8988T (cell line): ENCODE measurements around the gene LRRTM4.
"Not testable (repeated sequence)": the region's sequence is repeated elsewhere in the genome, so short reads cannot be mapped to it uniquely, and the experiment has no call there.

ENCODE experiments used
- DNase-seq: peaks from one replicate; pipeline ENCODE4 v3.0.0; 2011

Gene LRRTM4

DNA sequence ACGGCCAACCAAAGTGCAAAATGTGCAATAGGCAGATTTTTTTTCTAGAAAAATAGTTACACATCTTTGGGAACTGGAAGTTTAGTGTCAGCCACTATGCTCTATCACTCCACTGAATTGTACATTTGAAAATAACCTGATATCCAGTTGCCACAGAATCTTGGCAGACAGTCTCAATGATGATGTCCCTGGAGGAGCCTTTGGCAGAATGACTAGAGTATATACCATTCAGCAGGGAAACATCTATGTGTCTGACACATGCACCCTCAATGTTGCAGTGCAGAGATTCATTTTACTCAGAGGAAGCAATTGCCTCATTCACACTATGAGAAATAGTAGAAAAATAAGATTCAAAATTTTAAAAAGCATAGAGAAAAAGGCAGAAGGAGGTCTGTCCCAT, 475.8 kb downstream of the LRRTM4 start:
- DNase-seq = no peak

DNA sequence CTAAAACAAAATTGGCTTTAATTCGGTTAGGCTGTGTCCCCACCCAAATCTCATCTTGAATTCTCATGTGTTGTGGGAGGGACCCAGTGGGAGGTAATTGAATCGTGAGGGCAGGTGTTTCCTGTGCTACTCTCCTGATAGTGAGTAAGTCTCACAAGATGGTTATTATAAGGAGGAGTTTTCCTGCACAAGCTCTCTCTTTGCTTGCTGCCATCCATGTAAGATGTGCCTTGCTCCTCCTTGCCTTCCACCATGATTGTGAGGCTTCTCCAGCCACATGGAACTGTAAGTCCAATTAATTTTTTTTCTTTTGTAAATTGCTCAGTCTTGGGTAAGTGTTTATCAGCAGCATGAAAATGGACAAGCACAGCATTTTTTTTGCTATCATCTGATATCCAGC, 476.7 kb downstream of the LRRTM4 start:
- DNase-seq = not testable (repeated sequence)

DNA sequence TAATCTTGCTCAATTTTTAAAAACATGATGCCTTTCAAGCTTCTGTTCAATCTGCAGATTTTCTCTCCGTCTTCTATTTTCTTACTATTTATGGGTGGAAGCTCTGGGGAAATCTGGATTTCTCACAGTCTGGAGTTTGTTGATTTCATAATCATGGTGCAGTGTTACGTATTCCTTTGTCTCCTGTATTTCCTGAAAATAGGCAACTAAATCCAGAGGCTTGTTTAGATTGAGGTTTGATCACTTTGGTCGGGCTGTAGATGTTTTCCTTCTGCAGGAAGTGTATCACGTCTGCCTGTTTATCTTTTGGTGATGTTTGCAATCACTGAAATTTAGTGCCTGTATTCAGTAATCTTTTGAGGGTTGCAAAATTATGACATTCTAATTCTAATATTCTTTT, 487.7 kb downstream of the LRRTM4 start:
- DNase-seq = no peak

DNA sequence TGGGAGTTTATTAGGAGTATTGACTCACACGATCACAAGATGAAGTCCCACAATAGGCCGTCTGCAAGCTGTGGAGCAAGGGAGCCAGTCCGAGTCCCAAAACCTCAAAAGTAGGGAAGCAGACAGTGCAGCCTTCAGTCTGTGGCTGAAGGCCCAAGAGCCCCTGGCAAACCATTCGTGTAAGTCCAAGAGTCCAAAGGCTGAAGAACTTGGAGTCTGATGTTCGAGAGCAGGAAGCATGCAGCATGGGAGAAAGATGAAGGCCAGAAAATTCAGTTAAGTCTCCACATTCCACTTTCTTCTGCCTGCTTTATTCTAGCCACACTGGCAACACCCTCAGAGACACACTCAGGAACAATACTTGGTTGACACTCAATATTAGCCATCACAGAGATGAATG, 492.9 kb downstream of the LRRTM4 start:
- not testable (repeated sequence) for DNase-seq

DNA sequence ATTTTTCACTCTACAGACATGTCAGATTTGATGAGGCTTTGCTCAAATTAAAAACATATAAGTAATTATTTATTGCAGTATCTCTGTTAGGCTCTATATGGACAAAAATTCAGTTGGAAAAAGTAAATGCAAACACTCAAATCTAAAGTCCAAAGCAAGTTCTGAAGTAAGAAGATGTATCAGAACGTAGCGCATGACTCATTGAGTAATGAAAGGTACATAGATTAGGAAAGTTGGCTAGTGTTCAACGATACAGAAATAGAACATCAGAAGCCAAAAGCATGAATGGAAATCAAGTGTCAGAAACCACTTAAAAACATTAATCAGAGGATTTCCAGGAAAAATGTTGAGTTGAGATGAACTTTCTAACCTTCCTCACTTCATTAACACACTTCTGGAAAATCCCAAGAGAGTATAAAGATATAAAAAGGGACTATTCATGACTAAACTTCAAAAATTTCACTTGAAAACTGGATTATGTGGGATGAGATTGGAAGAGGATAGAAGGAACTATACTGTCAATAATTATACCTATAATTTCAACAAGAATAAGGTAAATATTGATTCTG, 494.1 kb downstream of the LRRTM4 start:
- no peak for DNase-seq

DNA sequence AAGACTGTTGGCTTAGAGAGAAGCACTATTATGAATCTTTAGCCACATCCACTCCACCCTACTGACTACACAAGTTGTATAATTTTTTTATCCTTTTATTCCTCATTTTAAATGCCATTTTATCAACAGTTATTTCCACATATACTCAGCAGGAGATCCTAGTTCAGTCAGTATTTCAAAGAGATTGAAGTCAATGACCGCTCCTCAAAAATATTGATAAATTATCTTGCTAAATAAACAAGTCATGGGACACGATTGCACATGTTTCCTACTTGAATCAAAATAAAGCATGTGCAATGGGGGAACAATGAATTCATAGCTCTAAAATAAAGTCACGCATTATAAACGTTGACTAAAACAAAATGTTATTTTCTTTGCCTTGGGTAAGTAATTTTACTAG, 496.5 kb downstream of the LRRTM4 start:
- no peak for DNase-seq

DNA sequence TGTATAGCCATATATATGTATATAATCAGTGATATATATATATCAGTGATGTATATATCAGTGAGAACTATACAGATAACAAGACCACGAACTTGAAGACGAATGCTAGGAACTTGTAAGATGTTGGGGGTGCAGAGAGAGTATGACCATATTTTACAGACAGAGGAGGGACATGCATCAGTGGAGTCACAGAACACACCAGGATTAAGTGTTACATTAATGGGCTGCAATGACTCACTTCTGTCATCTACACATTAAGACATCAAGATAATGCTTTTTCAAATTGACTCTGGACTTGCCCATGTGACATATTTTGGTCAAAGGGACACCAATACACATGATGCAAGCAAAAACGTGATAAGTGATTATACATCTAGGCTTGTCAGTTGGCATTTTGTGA, 501.0 kb downstream of the LRRTM4 start:
- DNase-seq = no peak

DNA sequence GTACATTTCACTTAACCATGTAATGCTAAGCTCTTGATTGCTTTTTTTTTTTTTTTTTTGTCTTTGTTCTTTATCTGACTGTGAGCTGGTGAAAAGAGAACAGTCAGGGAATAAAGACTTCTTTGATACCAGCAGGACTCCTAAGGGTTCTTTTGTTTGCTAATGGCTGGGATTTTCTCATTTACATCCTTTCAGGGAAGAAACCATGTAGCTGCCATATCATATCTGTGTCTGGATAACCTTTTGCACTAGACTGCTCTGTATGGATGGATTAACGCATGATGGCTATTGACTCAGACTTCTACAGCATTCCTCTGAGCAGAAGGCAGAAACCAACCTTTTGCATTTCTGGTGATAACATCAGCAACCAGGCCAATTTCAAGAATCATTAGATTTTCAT, 504.0 kb downstream of the LRRTM4 start:
- DNase-seq = no peak

DNA sequence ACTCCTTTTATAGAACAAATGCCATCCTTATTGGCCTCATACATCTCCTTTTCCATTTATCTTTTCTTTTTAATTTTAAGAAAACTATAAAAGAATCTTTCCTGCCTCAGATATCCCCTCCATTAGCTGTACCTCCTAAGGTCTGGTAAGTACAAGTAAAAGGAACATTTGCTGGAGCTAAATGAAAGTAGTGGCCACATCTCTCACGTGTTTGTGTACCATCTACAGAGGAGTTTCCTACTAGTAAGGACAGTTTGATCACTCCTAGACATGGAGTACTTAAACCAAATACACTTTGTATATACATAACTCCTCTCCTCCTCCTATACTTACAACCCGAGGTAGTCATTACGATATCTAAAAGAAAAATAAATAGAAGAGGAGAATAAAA, 504.8 kb downstream of the LRRTM4 start:
- no peak for DNase-seq

DNA sequence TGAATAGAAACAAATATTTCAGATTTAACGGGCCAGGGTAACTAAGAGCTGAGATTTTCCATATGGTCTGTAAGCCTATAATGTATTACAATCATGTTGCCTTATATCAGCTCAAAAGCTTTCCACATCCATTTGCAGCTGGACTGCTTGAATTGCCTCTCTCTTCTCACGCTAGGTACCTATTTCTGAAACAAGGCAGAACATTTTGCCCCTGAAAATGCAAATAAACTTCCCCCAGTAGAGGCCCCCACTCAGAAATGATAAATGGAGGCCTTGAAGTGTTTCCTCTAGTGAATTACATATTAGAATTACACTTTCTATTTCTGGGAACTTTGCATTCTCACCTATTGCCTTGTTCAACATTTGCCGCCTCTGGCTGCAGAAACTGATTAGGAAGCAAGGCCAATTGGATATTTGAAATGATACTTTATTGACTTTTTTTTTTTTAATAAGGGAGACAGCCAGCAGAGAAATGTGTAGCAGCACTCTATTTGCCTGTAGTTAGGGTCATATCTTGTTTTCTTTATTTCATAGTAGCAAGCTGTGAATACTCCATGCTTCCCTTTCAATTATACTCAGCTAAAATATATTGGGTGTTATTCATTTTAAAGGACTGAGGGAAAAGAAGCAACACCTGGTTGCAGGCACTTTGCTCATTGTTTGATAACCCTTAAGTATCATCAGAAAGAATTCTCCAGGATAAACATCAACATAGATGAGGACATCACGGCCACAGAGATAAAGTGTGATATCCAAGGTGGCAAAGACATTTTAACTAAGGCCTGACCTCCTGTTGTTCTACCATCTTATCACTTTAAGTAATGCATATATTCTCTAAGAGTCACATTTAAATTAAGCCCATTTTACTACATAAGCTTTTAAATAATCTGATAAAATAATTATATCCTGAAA, 505.5 kb downstream of the LRRTM4 start:
- no peak for DNase-seq

DNA sequence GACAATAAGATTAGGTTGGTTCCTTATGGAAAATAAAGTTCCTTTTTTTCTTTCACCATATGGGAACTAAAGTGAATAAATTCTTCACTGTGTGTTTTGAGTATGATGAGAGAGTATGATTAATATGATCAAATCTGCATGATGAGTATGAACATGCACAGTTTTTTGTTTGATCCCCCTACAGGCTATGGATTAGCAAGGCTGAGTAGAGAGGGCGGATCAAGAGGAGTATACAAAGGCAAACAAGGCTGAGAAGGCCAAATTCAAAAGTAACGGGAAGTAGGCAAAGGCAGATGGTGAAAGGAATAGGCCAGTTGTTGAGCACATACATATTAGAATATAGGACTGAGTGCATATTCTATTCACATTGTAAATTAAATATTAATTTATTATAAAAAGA, 508.2 kb downstream of the LRRTM4 start:
- DNase-seq = no peak

DNA sequence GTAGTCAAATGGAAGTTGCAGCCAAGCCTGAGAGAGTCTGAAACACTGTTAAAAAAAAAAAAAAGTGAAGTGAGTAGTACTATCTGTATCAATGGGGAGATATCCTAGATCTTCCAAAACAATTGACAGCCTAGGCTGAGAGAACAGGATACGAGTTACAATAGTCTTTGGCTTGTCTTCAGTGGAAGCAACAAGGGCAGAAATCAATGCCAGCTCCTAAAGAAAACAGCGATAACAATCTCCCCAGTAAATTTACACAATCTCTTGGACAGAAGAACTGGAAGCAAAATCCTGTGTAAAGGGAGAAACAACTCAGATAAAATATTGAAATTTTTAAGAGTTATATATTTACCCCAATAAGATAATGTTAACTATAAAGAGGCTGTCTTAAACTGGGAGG, 508.7 kb downstream of the LRRTM4 start:
- DNase-seq = no peak

DNA sequence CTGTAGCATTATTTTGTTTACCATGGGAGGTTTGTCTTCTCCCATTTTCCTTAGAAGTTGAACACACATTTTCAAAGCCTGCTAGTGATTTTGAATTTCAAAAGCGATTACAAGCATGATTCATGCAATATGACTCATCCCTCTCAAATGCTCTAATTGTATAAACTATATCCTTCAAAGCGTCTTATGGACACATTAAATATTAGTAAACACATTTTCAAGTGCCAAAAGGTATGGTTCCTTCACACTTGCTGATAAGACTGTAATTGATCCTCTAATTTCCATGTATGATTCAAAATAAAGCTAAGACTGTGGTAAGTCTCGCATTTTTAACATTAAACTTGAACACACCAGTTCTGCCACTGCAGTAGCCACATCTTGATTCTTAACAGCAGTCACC, 512.9 kb downstream of the LRRTM4 start:
- no peak for DNase-seq

DNA sequence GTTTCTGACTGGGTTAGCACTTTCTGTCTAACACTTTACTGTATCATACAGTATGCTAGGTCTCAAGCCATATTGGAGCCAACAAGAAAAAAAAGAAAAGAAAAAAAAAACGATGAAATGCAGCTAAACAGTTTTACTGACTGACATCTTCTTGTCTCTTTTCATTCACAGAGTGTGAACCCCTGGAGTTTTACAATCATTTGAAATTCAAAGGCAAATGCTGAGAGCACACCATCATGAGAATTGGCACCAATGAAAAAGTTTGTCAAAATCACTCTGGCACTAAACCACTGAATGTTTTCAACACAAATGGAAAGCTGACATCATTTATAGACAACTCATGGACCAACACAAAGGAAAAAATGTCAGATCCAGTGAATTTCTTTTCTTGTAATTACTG, 513.3 kb downstream of the LRRTM4 start:
- DNase-seq = no peak

DNA sequence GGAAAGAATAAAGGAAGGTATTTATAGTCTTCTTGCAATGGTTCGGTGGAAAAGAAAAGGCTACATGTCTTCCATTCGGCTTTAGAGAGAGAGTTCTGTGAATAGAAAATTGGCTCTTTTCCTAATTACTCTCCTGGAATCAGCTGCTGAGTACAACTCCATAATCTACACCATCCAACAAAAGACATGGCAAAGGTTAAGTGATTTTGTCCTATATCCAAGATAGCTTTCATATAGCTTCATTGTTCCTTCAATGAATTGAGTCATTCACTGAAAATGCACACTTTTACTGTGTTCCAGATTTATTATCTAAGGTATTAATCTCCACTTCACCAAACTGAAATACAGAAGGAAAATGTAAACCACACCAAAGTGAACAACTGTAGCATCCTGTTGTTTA, 514.5 kb downstream of the LRRTM4 start:
- no peak for DNase-seq

DNA sequence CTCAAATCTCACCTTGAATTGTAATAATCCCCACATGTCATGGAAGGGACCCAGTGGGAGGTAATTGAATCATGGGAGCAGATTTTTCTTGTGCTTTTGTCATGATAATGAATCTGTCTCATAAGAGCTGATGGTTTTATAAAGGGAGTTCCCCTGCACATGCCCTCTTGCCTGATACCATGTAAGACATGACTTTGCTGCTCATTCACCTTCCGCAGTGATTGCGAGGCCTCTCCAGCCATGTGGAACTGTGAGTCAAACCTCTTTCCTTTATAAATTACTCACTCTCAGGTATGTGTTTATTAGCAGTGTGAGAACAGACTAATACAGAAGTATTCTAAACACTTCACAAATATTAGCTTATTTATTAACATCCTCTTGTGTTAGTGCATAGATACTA, 516.7 kb downstream of the LRRTM4 start:
- no peak for DNase-seq

DNA sequence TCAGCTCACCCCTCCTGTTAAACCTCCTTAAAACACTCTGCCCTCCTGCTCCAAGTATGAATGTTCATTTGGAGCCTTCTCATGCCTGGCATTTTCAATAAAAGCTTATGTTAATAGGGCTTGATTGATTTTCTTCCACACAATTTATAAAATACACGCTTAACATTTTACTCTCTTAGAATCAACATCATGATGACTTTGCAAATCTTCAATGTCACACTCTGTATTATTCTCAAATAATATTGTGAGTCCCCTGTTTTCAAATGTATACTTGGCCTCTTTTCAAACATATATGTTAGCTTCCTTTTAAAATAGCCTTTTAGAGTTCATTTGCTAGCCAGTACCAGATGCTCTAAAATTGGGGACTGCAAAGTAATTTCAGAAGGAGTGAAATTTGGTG, 520.3 kb downstream of the LRRTM4 start:
- DNase-seq = no peak

DNA sequence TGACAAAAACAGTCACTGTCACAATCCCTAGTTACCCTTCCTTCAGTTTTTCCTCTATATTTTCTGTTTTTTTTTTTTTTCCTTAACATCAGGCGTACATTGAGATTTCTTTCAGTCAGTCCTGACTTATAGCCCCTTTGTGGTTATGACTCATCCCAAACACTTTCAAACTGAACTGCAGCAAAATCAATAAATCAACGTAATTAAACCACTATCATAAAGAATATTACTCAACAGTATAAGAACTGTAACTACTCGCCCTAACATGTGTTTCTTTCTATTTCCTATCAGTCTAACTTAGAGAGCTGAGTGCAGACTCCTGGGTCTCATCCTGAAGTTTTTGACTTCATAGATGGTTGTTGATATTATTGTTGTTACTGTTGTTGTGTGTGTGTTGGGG, 523.5 kb downstream of the LRRTM4 start:
- no peak for DNase-seq

DNA sequence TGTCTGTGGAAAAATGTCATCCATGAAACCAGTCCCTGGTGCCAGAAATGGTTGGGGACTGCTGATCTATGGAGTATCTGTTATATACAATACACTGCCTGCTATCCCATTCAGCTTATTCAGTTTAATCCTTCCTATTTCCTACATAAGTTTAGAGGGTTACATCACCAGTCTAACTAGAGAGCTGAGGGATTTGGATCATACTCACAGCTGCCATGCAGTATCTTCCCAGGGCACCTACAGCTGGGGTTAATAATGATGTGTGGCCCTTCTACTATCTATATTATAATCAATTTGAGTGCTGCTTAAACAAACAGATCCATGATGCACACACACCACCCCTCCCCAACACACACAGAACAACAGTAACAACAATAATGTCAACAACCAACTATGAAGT, 524.0 kb downstream of the LRRTM4 start:
- DNase-seq = no peak

DNA sequence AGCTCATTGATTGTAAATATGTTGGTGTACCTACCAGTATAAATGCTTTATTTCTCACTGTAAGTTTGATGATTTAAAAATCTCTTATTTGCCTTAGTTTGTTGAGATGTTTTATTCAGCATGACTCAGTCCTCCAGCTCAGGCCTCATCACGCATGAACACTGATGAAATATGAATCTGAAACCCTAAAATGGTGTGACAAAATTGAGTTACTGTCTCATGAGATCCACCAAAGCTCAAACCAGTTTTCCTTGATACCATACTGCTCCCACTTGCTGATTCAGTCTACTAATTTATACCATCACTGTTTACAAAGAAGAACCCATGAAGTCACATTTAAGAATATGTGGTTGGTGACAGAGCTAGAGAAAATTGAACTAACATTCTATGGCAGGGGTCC, 524.9 kb downstream of the LRRTM4 start:
- no peak for DNase-seq

DNA sequence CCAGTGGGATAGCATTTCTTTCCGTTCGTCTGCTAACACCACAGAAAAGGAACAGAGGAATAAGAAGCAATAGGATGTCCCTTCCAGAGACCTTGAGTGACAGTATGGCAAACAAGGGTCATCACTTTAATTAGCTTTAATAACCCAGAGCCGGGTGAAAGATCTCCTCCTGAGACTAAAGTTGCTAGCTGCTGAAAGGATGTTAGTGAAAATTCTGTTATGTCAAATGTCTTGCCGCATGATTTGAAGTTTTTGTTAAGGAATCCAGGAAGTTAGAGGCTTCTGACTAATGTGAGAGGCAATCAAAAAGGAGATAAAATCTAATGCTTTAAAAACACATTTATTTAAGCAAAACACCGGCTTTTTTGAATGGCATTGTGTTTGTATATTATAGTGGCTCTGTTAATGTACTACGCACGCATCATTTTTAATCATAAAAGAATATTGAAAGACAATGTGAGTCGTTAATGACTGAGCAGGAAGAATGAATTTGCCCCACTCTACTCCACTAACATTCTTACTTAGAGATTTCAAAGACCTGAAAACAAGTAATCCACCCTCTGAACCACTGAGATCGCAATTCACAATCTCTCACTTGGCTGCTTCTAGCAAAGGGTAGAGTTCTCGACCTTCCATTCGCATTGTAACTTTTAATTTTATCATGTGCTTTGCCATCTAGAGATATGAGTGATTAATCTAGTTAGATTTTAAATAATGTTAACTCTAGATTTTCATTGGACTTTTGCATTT, 536.6 kb downstream of the LRRTM4 start:
- DNase-seq = no peak

DNA sequence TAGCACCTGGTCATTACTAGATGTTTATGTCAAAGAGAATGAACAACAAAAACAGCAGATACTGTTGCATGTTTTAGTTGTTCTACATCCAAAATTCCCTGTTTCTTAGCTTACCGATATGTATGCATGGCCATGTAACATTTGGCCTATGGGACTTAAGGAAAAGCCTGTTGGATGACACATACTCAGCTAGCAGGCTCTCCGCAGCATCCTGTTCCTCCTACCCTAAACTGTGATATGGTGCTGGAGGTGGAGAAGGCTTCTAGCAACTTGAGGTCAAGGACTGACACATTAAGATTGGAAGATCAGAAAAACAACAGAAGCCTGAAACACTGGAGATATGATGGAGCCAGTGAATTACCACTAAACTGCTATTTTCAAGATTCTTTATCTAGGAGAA, 537.8 kb downstream of the LRRTM4 start:
- no peak for DNase-seq

DNA sequence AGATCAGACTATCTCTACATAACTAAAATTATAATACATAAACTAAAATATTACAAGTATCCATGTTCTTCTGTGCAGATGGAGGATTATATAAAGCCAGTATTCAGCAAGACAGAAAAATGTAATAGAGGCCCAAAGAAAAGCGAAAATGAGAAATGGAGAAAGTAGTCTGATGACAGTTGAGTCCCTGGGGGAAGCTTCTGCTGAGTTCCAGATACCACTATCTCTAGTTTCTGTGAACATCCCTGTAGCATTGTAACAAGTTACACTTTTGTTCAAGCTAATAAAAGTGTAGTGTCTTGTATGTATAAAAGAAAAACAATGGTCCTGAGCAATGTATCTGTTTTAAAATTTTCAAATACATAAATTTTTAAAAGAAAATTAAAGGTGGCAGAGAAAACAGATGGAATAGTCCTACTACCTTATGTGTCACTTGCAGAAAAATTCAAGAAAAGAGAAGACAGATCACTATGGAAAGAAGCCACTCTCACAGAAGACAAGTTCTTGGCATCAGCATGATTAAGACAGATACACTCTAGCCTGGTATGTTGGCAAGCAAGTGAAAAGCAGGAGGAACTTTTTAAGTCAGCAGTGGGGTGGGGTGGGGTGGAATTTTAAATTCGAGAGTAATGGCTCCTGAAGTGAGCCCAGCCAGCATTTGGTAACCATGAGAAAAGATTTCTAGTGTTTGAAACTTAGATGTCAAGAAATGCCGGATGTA, 541.9 kb downstream of the LRRTM4 start:
- no peak for DNase-seq
